Measurements from ENCODE around the gene CACHD1. TPM values are rescaled to one million over a fixed set of nuclear protein-coding genes. Genes with fewer than 3 reads are reported as not detected.

Gene CACHD1
- total and polyA plus RNA-seq, 2 of the 4 experiments (the other 2 are of a cell fraction): 2.9 to 5.9 TPM

- Histone ChIP-seq H3K36me3 (ENCODE audit: control insufficient read depth, insufficient read depth, low read length) (no peaks in the 10 kb centered on the region), H3K4me1 (ENCODE audit: control insufficient read depth, insufficient read depth, low read length) (no peaks in the 10 kb centered on the region), H4K5ac (ENCODE audit: low read depth, low read length) (no peak overlapping the region), H3K23ac (ENCODE audit: low read depth, low read length) (no peak overlapping the region), H4K91ac (ENCODE audit: insufficient read depth, low read depth, low read length) (no peak overlapping the region), H3K9me1 (ENCODE audit: insufficient read depth, low read length) (no peaks in the 10 kb centered on the region), H3K14ac (replicated peaks; ENCODE audit: low read depth, low read length) (no peak overlapping the region), H3K27me3 (ENCODE audit: control insufficient read depth, insufficient read depth, low read length) (no peaks in the 10 kb centered on the region), H2AK5ac (ENCODE audit: low read depth, low read length) (no peak overlapping the region), H2BK120ac (ENCODE audit: low read depth, low read length) (no peak overlapping the region), H2AK9ac (replicated peaks; ENCODE audit: low read depth, low read length, poor library complexity) (no peak overlapping the region), H4K8ac (ENCODE audit: low read depth in 2 of 2, low read length in 2 of 2) (no peak overlapping the region), H2AFZ (replicated peaks; ENCODE audit: low read length, poor library complexity) (no peak overlapping the region), H2BK20ac (ENCODE audit: low read depth, low read length) (no peak overlapping the region), H2BK5ac (ENCODE audit: low read depth, low read length, poor library complexity, severe bottlenecking) (no peak overlapping the region), H3K4ac (ENCODE audit: low read depth, low read length) (no peak overlapping the region), H3K79me1 (ENCODE audit: low read depth in 1 of 2, low read length in 2 of 2) (no peaks in the 10 kb centered on the region; a peak in 1 of 4 replicates), H3K4me2 (ENCODE audit: low read depth, low read length) (no peak overlapping the region), H4K20me1 (ENCODE audit: insufficient read depth, low read length) (no peaks in the 10 kb centered on the region), H3K9me3 (ENCODE audit: control insufficient read depth, insufficient read depth, low read length) (no peaks in the 10 kb centered on the region), H3K4me3 (ENCODE audit: insufficient read depth, low read depth, low read length) (no peak overlapping the region), H3K56ac (ENCODE audit: extremely low read depth, insufficient read depth, low read length) (no peak overlapping the region), H3K18ac (ENCODE audit: low read depth, low read length) (no peak overlapping the region), H2BK15ac (ENCODE audit: low read depth, low read length) (no peak overlapping the region), H3K27ac (ENCODE audit: insufficient read depth, low read length) (no peak overlapping the region), H3K9ac (ENCODE audit: low read depth, low read length) (no peak overlapping the region)
- DNase-seq (no peak), ATAC-seq (ENCODE audit: low read depth) (no peak)
- no CpG with 5 or more reads among the region's 4 CpGs for WGBS, 2 experiments (ENCODE audit: extremely low coverage in 2 of 2, insufficient read length in 1 of 2)
- intact Hi-C loops (cut with micrococcal nuclease): no loop called here
- BruUV-seq (replicated peaks): no TSS peak
- in situ Hi-C loops (cut with MboI; ENCODE audit: low sequenced_read_pairs): no loop called here
- CTCF ChIA-PET: interaction anchor here (0.6 kb wide), 1 partner anchor 1165 kb away, joined by 3 read pairs; no protein-coding TSS in a partner anchor
- POLR2A ChIA-PET (ENCODE audit: unreplicated experiment): no interaction called here
- no peak for TF ChIP-seq CHD1 (IDR thresholded peaks at IDR 0.05; ENCODE audit: low read depth, low read length)
- TF ChIP-seq USF2 (IDR thresholded peaks at IDR 0.05; ENCODE audit: low read depth, low read length): no peak
- no peak for TF ChIP-seq ELK1 (IDR thresholded peaks at IDR 0.05; ENCODE audit: borderline replicate concordance, low read depth, low read length)
- TF ChIP-seq RFX5 (IDR thresholded peaks at IDR 0.05; ENCODE audit: low read depth, low read length): no peak
- no peak for TF ChIP-seq MAZ (IDR thresholded peaks at IDR 0.05; ENCODE audit: borderline replicate concordance, low read depth, low read length)
- TF ChIP-seq RAD21 (IDR thresholded peaks at IDR 0.05; ENCODE audit: low read length): no peak
- TF ChIP-seq FOS (IDR thresholded peaks at IDR 0.05; ENCODE audit: low read depth, low read length): no peak
- dilution Hi-C loops (cut with HindIII; ENCODE audit: low sequenced_read_pairs, unreplicated experiment): no loop called here
Measured at GRCh38 chr1:64496606-64497005, 26.7 kb downstream of the CACHD1 start.
